Testis (tissue), 3 donors: Measurements from ENCODE around the gene THY1. TPM values are rescaled to one million over a fixed set of nuclear protein-coding genes. Genes with fewer than 3 reads are reported as not detected.

ENCODE experiments used
- DNase-seq: peaks from one replicate; pipeline ENCODE4 v3.0.0-alpha.2; 2019
- H3K27ac ChIP-seq, 2 donors: fragments of 200-600 bp; sonication (generic); one replicate each; pipeline ENCODE4 v1.5.1; 2019
- H3K27me3 ChIP-seq: fragments of 200-600 bp; sonication (generic); one replicate; pipeline ENCODE4 v1.5.1; 2019
- H3K36me3 ChIP-seq: fragments of 200-600 bp; sonication (generic); one replicate; pipeline ENCODE4 v1.5.1; 2017; ENCODE audit warnings: low read depth; ENCODE audit errors: missing control alignments
- H3K4me1 ChIP-seq: fragments of 200-600 bp; sonication (generic); one replicate; pipeline ENCODE4 v1.5.1; 2019
- H3K4me3 ChIP-seq, 2 donors: fragments of 200-600 bp; sonication (generic); one replicate each; pipeline ENCODE4 v1.5.1; 2017 to 2019
- H3K9me3 ChIP-seq: fragments of 200-600 bp; sonication (generic); one replicate; pipeline ENCODE4 v1.5.1; 2017
- POLR2A ChIP-seq: fragments of 450-650 bp; IDR thresholded peaks from one replicate; pipeline ENCODE4 v1.6.1; 2017; ENCODE audit warnings: antibody characterized with exemption, mild to moderate bottlenecking, moderate library complexity
- WGBS, 2 donors: methylation state at CpG; one replicate each; pipeline ENCODE4 v1.1.5; 2018; 5-methylcytosine and 5-hydroxymethylcytosine counted together
- intact Hi-C: fragments of 100-400 bp; cut with DNase I; formaldehyde crosslinking; loops from one replicate; pipeline ENCODE4 v1.15.1; 2023; ENCODE audit warnings: low total_unique reads
- polyA plus RNA-seq: library from polyadenylated mRNA; stranded (reverse); fragments of 350-450 nt; fragmentation: Illumina TruSeq; extraction: RNeasy Lipid Tissue Mini Kit (QIAGEN cat#74804); gene quantifications from one replicate; pipeline ENCODE4 v1.2.3, GENCODE V29; 2014; ENCODE audit warnings: low read depth, low replicate concordance; ENCODE audit not compliant: insufficient read depth
- total RNA-seq, 2 donors: library from RNA; depleted of rRNA; stranded (reverse); fragments of >200 nt; gene quantifications; one replicate each; pipeline ENCODE4 v1.2.3, GENCODE V29; 2016
- TF ChIP-seq, protein P1 (sequence below), 3 experiments: fragments of 450-650 bp in 2 of 3; fragments of 200-600 bp in 1 of 3; sonication (generic) in 1 of 3; IDR thresholded peaks; one replicate each; pipeline ENCODE4 v1.5.1; 2016 to 2019; ENCODE audit warnings: antibody characterized with exemption in 3 of 3, mild to moderate bottlenecking in 2 of 3, moderate library complexity in 1 of 3

The THY1 gene
- total and polyA plus RNA-seq, 3 donors from 2014 or later = 5.9 to 132 (median 30.0) TPM

DNA sequence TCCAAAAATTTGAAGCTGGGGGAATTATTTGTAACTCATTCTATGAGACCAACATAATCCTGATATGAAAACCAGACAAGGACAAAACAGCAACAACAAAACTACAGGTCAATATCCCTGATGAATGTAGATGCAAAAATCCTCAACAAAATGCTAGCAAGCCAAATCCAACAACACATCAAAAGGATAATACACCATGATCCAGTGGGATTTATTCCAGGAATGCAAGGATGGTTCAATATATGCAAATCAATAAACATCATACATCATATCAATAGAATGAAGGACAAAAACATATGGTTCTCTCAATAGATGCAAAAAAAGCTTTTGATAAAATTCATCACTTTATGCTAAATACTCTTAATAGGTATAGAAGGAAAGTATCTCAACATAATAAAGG, 22.1 kb downstream of the THY1 start:
- TF ChIP-seq POLR2A = no peak
- TF ChIP-seq, protein P1, sequence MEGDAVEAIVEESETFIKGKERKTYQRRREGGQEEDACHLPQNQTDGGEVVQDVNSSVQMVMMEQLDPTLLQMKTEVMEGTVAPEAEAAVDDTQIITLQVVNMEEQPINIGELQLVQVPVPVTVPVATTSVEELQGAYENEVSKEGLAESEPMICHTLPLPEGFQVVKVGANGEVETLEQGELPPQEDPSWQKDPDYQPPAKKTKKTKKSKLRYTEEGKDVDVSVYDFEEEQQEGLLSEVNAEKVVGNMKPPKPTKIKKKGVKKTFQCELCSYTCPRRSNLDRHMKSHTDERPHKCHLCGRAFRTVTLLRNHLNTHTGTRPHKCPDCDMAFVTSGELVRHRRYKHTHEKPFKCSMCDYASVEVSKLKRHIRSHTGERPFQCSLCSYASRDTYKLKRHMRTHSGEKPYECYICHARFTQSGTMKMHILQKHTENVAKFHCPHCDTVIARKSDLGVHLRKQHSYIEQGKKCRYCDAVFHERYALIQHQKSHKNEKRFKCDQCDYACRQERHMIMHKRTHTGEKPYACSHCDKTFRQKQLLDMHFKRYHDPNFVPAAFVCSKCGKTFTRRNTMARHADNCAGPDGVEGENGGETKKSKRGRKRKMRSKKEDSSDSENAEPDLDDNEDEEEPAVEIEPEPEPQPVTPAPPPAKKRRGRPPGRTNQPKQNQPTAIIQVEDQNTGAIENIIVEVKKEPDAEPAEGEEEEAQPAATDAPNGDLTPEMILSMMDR (IDR thresholded peaks at IDR 0.05) = no peak
- Histone ChIP-seq H3K36me3 (no peaks in the 10 kb centered on the region), H3K27ac (no peak overlapping the region), H3K9me3 (no peaks in the 10 kb centered on the region), H3K4me3 (no peak overlapping the region), H3K4me1 (no peaks in the 10 kb centered on the region), H3K27me3 (no peaks in the 10 kb centered on the region)
- intact Hi-C loops = no loop called here
- DNase-seq = no peak

DNA sequence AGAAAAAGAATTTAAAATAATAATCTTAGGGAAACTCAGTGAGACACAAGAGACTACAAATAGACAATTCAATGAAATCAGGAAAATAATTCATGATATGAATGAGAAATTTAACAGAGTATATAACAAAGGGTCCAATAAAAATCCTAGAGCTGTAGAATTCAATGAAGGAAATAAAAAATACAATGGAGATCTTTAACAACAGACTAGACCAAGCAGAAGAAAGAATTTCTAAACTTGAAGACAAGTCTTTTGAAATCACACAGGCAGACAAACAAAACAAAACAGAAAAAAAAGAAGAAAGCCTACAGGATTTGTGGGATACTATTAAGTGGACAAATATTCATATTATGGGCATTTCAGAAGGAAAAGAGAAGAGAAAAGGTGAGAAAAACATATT, 25.2 kb downstream of the THY1 start:
- Histone ChIP-seq H3K27ac (no peak overlapping the region), H3K4me3 (no peak overlapping the region), H3K4me1 (no peaks in the 10 kb centered on the region), H3K36me3 (no peaks in the 10 kb centered on the region), H3K9me3 (no peaks in the 10 kb centered on the region), H3K27me3 (no peaks in the 10 kb centered on the region)
- no peak for TF ChIP-seq POLR2A
- TF ChIP-seq, protein P1 (IDR thresholded peaks at IDR 0.05) = no peak
- intact Hi-C loops = no loop called here
- DNase-seq = no peak

DNA sequence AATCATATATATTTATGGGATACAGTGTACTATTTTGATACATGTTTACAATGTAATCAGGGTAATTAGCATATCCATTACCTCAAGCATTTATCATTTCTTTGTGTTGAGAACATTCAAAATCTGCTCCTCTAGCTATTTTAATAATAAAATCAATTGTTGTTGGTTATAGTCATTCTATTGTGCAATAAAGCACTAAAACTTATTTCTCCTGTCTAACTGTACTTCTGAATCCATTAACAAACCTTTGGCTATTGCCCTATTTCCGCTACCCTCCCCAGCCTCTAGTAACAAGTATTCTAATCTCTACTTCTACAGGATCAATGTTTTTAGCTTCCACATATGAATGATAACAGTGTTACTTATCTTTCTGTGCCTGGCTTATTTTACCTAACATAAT, 26.1 kb downstream of the THY1 start:
- Histone ChIP-seq H3K36me3 (no peaks in the 10 kb centered on the region), H3K9me3 (no peaks in the 10 kb centered on the region), H3K27ac (no peak overlapping the region), H3K27me3 (no peaks in the 10 kb centered on the region), H3K4me1 (no peaks in the 10 kb centered on the region), H3K4me3 (no peak overlapping the region)
- intact Hi-C loops = no loop called here
- TF ChIP-seq POLR2A = no peak
- TF ChIP-seq, protein P1 (IDR thresholded peaks at IDR 0.05) = no peak
- WGBS, 2 donors = 96 to 100% methylated on average over 1 of the region's 1 CpG
- no peak for DNase-seq

DNA sequence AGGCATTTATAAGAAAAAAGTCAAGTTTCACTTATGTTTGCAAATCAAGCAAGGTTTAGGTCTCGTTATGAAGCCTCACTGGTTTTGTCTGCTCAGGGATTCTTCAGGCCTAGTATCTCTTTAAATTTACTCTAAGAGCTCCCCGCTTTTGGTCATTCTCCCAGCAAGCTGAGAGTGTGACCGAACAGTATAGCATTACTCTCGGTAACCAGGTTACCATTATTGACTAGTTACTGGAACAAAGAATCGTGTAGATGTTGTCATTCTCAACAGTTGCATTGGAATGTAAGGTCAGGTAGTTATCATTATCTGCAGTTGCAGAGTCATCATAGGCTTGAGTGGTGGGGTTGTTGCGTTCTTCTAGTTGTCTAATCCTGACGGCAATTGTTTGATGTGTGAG, 31.7 kb downstream of the THY1 start:
- Histone ChIP-seq H3K36me3 (no peaks in the 10 kb centered on the region), H3K27ac (no peak overlapping the region), H3K4me3 (no peak overlapping the region), H3K27me3 (no peaks in the 10 kb centered on the region), H3K4me1 (no peaks in the 10 kb centered on the region), H3K9me3 (no peaks in the 10 kb centered on the region)
- WGBS, 2 donors = 88 to 92% methylated on average over 7 of the region's 7 CpGs
- no peak for DNase-seq
- TF ChIP-seq, protein P1 (IDR thresholded peaks at IDR 0.05) = no peak
- TF ChIP-seq POLR2A = no peak
- intact Hi-C loops = no loop called here

DNA sequence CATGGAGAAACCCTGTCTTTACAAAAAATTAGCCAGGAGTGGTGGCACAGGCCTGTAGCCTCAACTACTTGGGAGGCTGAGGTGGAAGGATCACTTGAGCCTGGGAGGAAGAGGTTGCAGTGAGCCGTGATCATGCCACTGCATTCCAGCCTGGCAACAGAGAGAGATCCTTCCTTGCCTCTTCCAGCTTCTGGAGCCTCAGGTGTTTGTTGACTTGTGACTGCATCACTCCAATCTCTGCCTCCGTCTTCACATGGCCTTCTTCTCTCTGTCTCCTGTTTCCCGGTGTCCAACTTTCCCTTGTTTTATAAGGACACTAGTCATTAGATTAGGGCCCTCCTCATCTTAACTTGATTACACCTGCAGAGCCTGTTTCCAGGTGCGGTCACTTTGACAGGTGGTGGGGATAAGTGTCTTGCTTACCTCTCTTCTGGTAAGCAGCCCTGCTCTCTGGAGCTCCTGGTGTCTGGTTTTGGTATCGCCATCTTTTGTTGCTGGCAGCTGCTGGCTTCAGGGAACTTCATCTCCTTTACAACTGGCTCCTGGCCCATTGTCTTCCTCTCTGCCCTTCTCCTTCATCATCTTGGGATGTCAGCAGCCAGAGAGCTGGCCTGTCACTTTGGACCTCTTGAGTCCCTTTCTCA, 33.2 kb downstream of the THY1 start:
- TF ChIP-seq, protein P1 (IDR thresholded peaks at IDR 0.05) = no peak
- no peak for TF ChIP-seq POLR2A
- intact Hi-C loops = no loop called here
- Histone ChIP-seq H3K4me3 (no peak overlapping the region), H3K27me3 (no peaks in the 10 kb centered on the region), H3K9me3 (no peaks in the 10 kb centered on the region), H3K36me3 (no peaks in the 10 kb centered on the region), H3K4me1 (no peaks in the 10 kb centered on the region), H3K27ac (no peak overlapping the region)
- no peak for DNase-seq
- 78 to 80% methylated on average over 5 of the region's 5 CpGs for WGBS, 2 donors
